ENCODE results near the gene CCDC167. TPM values are rescaled to one million over a fixed set of nuclear protein-coding genes. Genes with fewer than 3 reads are reported as not detected.

Gene CCDC167
- total and polyA plus RNA-seq, 2 of the 8 experiments (the other 6 are each of a cell fraction or from before 2014, with no cell fraction given) = 11.0 to 26.5 TPM

DNA sequence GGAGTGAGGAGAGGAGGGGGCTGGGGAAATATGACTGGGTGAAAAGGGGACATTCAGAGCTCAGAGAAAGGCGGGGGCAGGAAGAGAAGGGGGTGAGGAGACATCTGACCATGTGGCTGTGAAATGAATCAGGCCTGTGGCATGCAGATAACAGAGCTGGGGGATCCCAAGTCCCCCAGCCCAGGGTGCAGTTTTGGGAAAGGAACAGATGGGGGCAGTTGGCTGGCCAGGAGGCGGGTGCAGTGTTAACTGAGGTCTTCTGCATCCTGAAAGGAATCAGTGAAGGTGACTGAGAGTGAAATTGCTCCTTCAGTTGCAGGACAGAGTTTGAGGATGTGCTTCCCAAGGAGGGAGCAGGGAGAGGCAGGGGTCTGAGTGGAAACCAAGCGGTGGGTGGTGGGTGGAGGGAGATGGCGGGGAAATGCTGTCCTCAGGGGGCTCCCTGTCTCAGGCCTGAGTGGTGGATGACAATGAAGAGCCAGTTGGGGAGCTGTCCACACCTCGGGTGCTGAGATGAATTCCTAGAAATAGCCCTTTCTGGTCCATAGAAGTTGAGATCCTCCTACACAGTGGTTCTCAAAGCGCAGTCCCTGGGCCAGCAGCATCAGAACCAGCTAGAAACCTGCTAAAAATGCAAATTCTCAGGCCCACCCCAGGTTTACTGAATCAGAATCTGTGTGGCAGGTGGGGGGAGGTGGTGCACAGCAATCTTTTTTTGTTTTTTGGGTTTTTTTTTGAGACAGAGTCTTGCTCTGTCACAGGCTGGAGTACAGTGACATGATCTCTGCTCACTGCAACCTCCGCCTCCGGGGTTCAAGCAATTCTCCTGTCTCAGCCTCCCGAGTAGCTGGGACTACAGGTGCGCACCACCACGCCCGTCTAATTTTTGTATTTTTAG is 26.0 kb upstream of the CCDC167 start (continued):
- TF ChIP-seq, protein P1, sequence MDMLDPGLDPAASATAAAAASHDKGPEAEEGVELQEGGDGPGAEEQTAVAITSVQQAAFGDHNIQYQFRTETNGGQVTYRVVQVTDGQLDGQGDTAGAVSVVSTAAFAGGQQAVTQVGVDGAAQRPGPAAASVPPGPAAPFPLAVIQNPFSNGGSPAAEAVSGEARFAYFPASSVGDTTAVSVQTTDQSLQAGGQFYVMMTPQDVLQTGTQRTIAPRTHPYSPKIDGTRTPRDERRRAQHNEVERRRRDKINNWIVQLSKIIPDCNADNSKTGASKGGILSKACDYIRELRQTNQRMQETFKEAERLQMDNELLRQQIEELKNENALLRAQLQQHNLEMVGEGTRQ (IDR thresholded peaks at IDR 0.05; ENCODE audit: low read length) = no peak
- TF ChIP-seq RNF2 (IDR thresholded peaks at IDR 0.05; ENCODE audit: borderline replicate concordance, low read depth, low read length, missing control alignments, poor library complexity, severe bottlenecking) = no peak
